ENCODE results near the gene IRAG1.

The IRAG1 gene

GRCh38 chr11:10728789-10729472 is 35.4 kb upstream of the IRAG1 start:
- no peak for TF ChIP-seq CTCF (IDR thresholded peaks at IDR 0.05; ENCODE audit: extremely low read depth, missing control alignments)
- no peak for DNase-seq (ENCODE audit: low spot score)

- DNase-seq (ENCODE audit: low spot score) = no peak
Measured at GRCh38 chr11:10728154-10728553, 34.6 kb upstream of the IRAG1 start.

GRCh38 chr11:10727146-10727851 is 33.7 kb upstream of the IRAG1 start:
- TF ChIP-seq CTCF (IDR thresholded peaks at IDR 0.05; ENCODE audit: extremely low read depth, missing control alignments) = no peak
- no peak for DNase-seq (ENCODE audit: low spot score)

More at GRCh38 chr11:10728154-10728553, 34.6 kb upstream of the IRAG1 start:
- TF ChIP-seq CTCF (IDR thresholded peaks at IDR 0.05; ENCODE audit: extremely low read depth, missing control alignments) = no peak

- no peak for DNase-seq (ENCODE audit: low spot score)
- TF ChIP-seq CTCF (IDR thresholded peaks at IDR 0.05; ENCODE audit: extremely low read depth, missing control alignments) = no peak
Measured at GRCh38 chr11:10725907-10726253, 32.3 kb upstream of the IRAG1 start.

GRCh38 chr11:10725114-10725906 is 31.8 kb upstream of the IRAG1 start:
- no peak for DNase-seq (ENCODE audit: low spot score)
- no peak for TF ChIP-seq CTCF (IDR thresholded peaks at IDR 0.05; ENCODE audit: extremely low read depth, missing control alignments)

- no peak for TF ChIP-seq CTCF (IDR thresholded peaks at IDR 0.05; ENCODE audit: extremely low read depth, missing control alignments)
- DNase-seq (ENCODE audit: low spot score) = no peak
Measured at GRCh38 chr11:10722307-10722706, 28.8 kb upstream of the IRAG1 start.

- no peak for DNase-seq (ENCODE audit: low spot score)
- TF ChIP-seq CTCF (IDR thresholded peaks at IDR 0.05; ENCODE audit: extremely low read depth, missing control alignments) = no peak
Measured at GRCh38 chr11:10720881-10721376, 27.4 kb upstream of the IRAG1 start.
